Vagina (tissue), 2 donors: ENCODE measurements around the gene LRRTM3. TPM values are rescaled to one million over a fixed set of nuclear protein-coding genes. Genes with fewer than 3 reads are reported as not detected.

ENCODE experiments used
- DNase-seq, 2 donors: peaks; one replicate each; pipeline ENCODE4 v3.0.0-alpha.2; 2017; ENCODE audit errors: extremely low spot score in 2 of 2
- H3K27ac ChIP-seq: fragments of 200-600 bp; sonication (generic); one replicate; pipeline ENCODE4 v1.5.1; 2019
- H3K27me3 ChIP-seq: fragments of 200-600 bp; sonication (generic); one replicate; pipeline ENCODE4 v1.5.1; 2019
- H3K36me3 ChIP-seq, 2 donors: fragments of 200-600 bp; sonication (generic); one replicate each; pipeline ENCODE4 v1.5.1; 2017 to 2019
- H3K4me1 ChIP-seq: fragments of 200-600 bp; sonication (generic); one replicate; pipeline ENCODE4 v1.5.1; 2019
- H3K4me3 ChIP-seq, 2 donors: fragments of 200-600 bp; sonication (generic); 1 replicate in 1 of 2; 2 replicates in 1 of 2; pipeline ENCODE4 v1.5.1; 2016 to 2019
- H3K9me3 ChIP-seq: fragments of 200-600 bp; sonication (generic); one replicate; pipeline ENCODE4 v1.5.1; 2019
- POLR2A ChIP-seq, 2 donors: fragments of 450-650 bp; IDR thresholded peaks; one replicate each; pipeline ENCODE4 v1.6.1; 2017; ENCODE audit warnings: antibody characterized with exemption in 2 of 2, mild to moderate bottlenecking in 2 of 2, moderate library complexity in 2 of 2
- POLR2AphosphoS5 ChIP-seq, 2 donors: sonication (generic); formaldehyde crosslinking; IDR thresholded peaks; one replicate each; pipeline ENCODE4 v1.9.0; 2017; ENCODE audit warnings: antibody characterized with exemption in 2 of 2, mild to moderate bottlenecking in 2 of 2, low read depth in 1 of 2; ENCODE audit not compliant: insufficient read depth in 1 of 2
- intact Hi-C: fragments of 100-400 bp; cut with DNase I; formaldehyde crosslinking; loops from one replicate; pipeline ENCODE4 v1.15.1; 2023
- total RNA-seq: library from RNA; depleted of rRNA; stranded (reverse); fragments of >200 nt; gene quantifications from one replicate; pipeline ENCODE4 v1.2.3, GENCODE V29; 2016
- TF ChIP-seq, protein P1 (sequence below), 3 experiments: fragments of 450-650 bp in 2 of 3; fragments of 200-600 bp in 1 of 3; sonication (generic) in 1 of 3; IDR thresholded peaks; one replicate each; pipeline ENCODE4 v1.5.1; 2017 to 2019; ENCODE audit warnings: antibody characterized with exemption in 3 of 3, mild to moderate bottlenecking in 2 of 3, moderate library complexity in 2 of 3

The LRRTM3 gene
- total RNA-seq, 1 donor from 2014 or later: 0.25 TPM

DNA sequence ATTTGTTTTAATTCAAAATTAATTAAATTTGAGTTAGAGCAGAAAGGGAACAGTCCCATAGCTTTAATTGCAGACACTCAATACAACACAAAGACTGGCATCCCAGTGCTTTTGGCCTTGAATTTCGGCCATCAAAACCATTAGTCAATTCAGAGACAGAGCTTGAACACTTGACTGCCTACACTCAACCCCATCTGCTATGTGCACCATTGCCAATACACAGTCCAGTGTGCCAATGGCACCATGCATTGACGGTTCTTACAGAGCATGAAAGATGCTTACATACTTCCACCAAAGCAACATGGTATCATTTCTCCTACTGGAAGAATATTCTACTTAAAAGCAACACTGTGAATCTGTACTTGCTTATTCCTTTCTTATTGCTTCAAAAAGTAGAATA is 43.6 kb upstream of the LRRTM3 start:
- no peaks in the 10 kb centered on the region for H3K27me3 ChIP-seq
- intact Hi-C loops: no loop called here
- no peaks in the 10 kb centered on the region for H3K4me1 ChIP-seq
- TF ChIP-seq POLR2AphosphoS5 (IDR thresholded peaks at IDR 0.05; ENCODE audit: insufficient read depth in 1 of 2, low read depth in 1 of 2): no peak
- no peak for TF ChIP-seq POLR2A (IDR thresholded peaks at IDR 0.05)
- TF ChIP-seq, protein P1, sequence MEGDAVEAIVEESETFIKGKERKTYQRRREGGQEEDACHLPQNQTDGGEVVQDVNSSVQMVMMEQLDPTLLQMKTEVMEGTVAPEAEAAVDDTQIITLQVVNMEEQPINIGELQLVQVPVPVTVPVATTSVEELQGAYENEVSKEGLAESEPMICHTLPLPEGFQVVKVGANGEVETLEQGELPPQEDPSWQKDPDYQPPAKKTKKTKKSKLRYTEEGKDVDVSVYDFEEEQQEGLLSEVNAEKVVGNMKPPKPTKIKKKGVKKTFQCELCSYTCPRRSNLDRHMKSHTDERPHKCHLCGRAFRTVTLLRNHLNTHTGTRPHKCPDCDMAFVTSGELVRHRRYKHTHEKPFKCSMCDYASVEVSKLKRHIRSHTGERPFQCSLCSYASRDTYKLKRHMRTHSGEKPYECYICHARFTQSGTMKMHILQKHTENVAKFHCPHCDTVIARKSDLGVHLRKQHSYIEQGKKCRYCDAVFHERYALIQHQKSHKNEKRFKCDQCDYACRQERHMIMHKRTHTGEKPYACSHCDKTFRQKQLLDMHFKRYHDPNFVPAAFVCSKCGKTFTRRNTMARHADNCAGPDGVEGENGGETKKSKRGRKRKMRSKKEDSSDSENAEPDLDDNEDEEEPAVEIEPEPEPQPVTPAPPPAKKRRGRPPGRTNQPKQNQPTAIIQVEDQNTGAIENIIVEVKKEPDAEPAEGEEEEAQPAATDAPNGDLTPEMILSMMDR (IDR thresholded peaks at IDR 0.05): no peak
- H3K36me3 ChIP-seq: no peaks in the 10 kb centered on the region
- no peak overlapping the region for H3K4me3 ChIP-seq
- H3K27ac ChIP-seq: no peak overlapping the region
- no peak for DNase-seq
- H3K9me3 ChIP-seq: no peaks in the 10 kb centered on the region

DNA sequence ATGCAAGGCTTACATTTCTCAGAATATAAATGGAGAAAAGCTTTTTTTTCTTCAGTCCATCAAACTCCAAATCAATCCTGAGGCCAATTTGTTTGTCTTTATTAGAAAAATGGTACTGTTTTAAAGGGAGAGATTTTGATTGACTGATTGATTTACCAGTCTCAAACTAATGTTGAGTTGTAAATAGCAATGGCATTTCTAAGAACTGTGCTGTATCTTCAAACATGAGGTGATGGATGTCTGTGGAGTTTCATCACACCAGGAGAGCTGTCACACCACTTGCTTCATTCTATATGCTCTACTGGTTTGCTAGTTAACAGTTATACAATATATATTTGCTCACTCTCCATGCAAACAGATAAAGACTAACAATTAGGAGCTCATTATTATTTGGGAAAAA is 39.0 kb upstream of the LRRTM3 start:
- no peaks in the 10 kb centered on the region for H3K4me1 ChIP-seq
- no peaks in the 10 kb centered on the region for H3K27me3 ChIP-seq
- H3K36me3 ChIP-seq: no peaks in the 10 kb centered on the region
- intact Hi-C loops: no loop called here
- H3K9me3 ChIP-seq: no peaks in the 10 kb centered on the region
- DNase-seq: no peak
- H3K4me3 ChIP-seq: no peak overlapping the region
- H3K27ac ChIP-seq: no peak overlapping the region
- TF ChIP-seq, protein P1 (IDR thresholded peaks at IDR 0.05): no peak
- TF ChIP-seq POLR2A (IDR thresholded peaks at IDR 0.05): no peak
- no peak for TF ChIP-seq POLR2AphosphoS5 (IDR thresholded peaks at IDR 0.05; ENCODE audit: insufficient read depth in 1 of 2, low read depth in 1 of 2)

DNA sequence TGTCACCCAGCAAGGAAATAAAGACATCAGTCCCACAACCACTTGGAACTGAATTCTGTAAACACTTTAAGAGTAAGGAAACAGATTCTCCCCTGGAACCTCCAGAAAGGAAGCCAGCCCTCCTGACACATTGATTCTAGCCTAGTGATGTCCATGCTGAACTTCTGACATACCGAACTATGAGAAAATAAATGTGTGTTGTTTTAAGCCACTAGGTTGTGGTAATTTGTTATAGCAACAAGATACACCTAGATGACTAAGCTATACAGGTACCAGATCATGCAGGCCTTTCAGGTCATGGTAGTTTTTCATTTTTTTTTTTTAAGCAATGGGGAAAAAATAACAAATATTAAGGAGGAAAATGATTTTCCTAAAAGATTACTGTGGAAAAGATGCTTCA is 37.6 kb upstream of the LRRTM3 start:
- intact Hi-C loops: no loop called here
- Histone ChIP-seq H3K4me1 (no peaks in the 10 kb centered on the region), H3K9me3 (no peaks in the 10 kb centered on the region), H3K4me3 (no peak overlapping the region), H3K27me3 (no peaks in the 10 kb centered on the region), H3K27ac (no peak overlapping the region), H3K36me3 (no peaks in the 10 kb centered on the region)
- TF ChIP-seq, protein P1 (IDR thresholded peaks at IDR 0.05): no peak
- TF ChIP-seq POLR2A (IDR thresholded peaks at IDR 0.05) (no peak), POLR2AphosphoS5 (IDR thresholded peaks at IDR 0.05; ENCODE audit: insufficient read depth in 1 of 2, low read depth in 1 of 2) (no peak)
- no peak for DNase-seq

DNA sequence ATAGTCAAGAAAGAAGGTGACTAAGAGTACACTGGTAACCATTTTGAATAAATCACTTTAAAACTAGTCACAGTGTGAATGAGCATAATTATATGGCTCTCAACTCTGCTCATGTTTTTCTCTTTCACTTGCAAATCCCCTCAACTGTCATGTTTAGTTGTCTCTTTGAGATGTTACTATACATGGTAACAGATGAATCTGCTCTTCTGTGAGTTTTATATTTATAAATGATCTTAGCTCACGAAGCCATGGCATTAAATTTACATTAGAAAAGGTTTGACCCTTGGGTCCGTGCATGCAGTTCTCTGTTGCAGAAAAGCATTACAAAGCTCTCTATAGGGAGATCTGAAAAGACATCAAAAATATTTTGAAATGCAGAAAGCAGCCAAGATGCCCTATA is 33.0 kb upstream of the LRRTM3 start:
- Histone ChIP-seq H3K4me3 (no peak overlapping the region), H3K9me3 (peaks cover under 1% of the 10 kb centered on the region), H3K36me3 (no peaks in the 10 kb centered on the region), H3K27ac (no peak overlapping the region), H3K4me1 (no peaks in the 10 kb centered on the region), H3K27me3 (no peaks in the 10 kb centered on the region)
- TF ChIP-seq POLR2AphosphoS5 (IDR thresholded peaks at IDR 0.05; ENCODE audit: insufficient read depth in 1 of 2, low read depth in 1 of 2) (no peak), POLR2A (IDR thresholded peaks at IDR 0.05) (no peak)
- TF ChIP-seq, protein P1 (IDR thresholded peaks at IDR 0.05): no peak
- intact Hi-C loops: no loop called here
- DNase-seq: no peak

DNA sequence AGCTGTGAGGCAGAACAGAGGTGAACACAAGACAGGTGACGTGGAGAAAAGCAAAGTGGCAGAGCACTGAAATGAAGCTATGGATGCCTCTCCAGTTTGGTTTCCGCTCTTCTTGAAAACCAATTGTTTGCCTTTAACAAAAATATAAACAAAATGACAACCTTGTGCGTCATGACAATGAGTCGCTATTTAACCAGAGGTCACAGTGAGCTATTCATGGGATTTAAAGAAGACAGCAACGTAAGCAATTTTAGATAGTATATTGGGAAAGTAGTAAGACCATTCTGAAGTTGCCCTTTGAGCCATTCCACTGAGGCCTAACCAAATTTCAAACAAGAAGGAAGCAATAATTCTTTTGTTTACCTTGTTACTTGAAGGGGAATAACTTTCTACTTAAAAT is 15.2 kb upstream of the LRRTM3 start:
- no peak overlapping the region for H3K4me3 ChIP-seq
- H3K9me3 ChIP-seq: no peaks in the 10 kb centered on the region
- H3K27me3 ChIP-seq: no peaks in the 10 kb centered on the region
- H3K27ac ChIP-seq: no peak overlapping the region
- no peaks in the 10 kb centered on the region for H3K4me1 ChIP-seq
- H3K36me3 ChIP-seq: no peaks in the 10 kb centered on the region
- intact Hi-C loops: no loop called here
- DNase-seq: no peak
- TF ChIP-seq POLR2AphosphoS5 (IDR thresholded peaks at IDR 0.05; ENCODE audit: insufficient read depth in 1 of 2, low read depth in 1 of 2) (no peak), POLR2A (IDR thresholded peaks at IDR 0.05) (no peak)
- TF ChIP-seq, protein P1 (IDR thresholded peaks at IDR 0.05): no peak
